HG03575 (cell line): ENCODE results near the gene UHRF1.
"Not testable (repeated sequence)": the region's sequence is repeated elsewhere in the genome, so short reads cannot be mapped to it uniquely, and the experiment has no call there.

Experiments
- ATAC-seq: cut with Tn5 transposase; IDR thresholded peaks from one replicate; pipeline ENCODE4 v1.9.1; 2021; ENCODE audit not compliant: unreplicated experiment, insufficient number of reproducible peaks, low FRiP score; ENCODE audit errors: extremely low read depth

Gene UHRF1

GRCh38 chr19:4909156-4909896 is at the start of gene UHRF1:
UHRF1 (plus strand) TSS chr19:4909501; CDS start chr19:4910886, 1,385 bp downstream.
- no peak for ATAC-seq

DNA sequence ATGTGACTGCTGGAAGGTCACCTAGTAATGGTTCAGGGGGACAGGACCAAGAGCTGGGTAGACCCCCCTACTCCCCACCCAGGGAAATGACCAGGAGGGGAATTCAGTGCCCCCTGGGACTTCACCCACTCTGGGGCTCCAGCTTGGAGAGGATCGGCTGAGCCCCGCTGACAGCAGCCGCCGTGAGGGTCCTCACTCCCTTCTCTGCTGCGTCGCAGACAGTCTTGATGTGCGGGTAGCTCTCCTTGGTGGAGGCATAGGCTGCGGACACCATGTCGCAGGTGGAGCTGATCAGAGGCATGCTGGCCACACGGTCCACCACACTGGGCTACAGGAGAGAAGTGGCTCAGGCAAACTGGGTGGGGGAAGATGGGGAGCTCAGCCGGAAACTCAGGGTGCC is 49.6 kb upstream of the UHRF1 start:
- no peak for ATAC-seq

- no peak for ATAC-seq
These were observed 48.2 kb upstream of the UHRF1 start for GRCh38 chr19:4861147-4861546.

DNA sequence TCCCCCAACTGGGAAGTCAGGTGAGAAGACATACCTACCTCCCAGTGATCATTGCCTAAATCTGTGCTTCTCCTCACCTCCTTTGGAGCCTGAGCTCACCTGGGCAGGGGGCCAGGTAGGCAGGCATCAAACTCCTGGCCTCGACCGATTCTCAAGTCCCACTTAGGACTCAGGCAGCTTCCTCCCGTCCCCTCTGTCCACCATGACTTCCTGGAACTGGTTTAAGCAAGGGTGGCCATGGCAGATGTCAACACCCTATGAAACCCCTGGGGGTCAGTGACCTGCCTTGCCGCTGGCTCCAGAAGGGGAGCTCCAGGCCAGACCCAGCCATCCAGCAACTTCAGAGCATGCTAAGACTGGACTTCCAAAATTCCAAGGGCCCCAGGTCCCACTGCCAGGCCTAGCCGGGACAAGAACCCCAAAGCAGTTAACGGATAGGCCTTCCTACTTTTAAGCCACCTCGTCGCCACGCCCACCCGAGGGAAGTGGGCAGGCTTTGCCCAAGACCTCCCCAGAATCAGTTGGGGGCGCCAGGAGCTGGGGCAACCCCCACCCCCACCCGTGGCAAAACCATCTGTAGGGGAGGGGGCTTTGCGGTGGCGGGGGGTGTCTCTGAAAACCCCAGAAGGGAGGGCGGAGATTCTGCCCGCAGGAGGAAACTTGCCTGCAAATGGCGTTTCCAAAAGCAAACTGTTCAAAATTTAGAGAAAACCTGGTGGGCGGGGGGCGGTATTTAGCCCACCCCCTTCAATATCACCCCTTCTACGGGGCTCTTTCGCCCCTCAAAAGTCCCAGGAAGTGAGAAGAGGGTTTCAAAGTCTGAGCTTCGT is 42.5 kb upstream of the UHRF1 start:
- no peak for ATAC-seq

DNA sequence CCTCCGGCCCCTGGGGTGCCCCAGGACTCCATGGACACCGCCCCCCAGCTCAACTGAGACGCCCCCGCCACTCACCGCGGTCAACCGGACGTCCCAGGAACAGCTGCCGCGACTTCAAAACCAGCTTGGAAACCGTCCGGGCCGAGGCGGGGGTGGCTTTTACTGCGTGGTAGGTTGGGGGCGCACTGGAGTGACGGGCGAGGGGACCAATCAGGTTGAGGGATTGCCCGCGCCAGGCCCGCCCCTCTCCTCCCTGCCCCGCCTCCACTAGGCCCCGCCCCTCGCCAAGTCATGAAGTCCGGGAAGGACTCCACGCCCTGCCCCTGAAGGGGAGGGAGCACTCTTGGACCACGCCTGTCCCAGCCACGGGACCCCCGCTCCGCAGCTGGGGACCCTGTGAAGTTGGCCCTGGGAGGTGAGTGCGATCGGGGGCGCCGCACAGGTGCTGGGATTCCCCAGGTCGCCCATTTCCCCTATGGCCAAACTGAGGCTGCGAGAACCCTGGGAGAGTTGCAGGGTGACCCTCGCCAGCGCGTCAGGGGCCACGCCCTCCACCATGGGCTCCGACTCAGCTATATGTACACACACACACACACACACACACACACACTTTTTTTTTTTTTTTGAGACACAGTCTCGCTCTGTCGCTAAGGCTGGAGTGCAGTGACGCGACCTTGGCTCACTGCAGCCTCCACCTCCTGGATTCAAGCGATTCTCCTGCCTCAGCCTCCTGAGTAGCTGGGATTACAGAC is 41.6 kb upstream of the UHRF1 start, which contains the start of gene PLIN3:
Gene PLIN3, minus strand, starts transcription at position 134 of the 752 bp plus-strand sequence. CDS start 6,273 bp downstream, outside the sequence.
- no peak for ATAC-seq

- no peak for ATAC-seq
These were observed 40.9 kb upstream of the UHRF1 start for GRCh38 chr19:4868286-4868834.

DNA sequence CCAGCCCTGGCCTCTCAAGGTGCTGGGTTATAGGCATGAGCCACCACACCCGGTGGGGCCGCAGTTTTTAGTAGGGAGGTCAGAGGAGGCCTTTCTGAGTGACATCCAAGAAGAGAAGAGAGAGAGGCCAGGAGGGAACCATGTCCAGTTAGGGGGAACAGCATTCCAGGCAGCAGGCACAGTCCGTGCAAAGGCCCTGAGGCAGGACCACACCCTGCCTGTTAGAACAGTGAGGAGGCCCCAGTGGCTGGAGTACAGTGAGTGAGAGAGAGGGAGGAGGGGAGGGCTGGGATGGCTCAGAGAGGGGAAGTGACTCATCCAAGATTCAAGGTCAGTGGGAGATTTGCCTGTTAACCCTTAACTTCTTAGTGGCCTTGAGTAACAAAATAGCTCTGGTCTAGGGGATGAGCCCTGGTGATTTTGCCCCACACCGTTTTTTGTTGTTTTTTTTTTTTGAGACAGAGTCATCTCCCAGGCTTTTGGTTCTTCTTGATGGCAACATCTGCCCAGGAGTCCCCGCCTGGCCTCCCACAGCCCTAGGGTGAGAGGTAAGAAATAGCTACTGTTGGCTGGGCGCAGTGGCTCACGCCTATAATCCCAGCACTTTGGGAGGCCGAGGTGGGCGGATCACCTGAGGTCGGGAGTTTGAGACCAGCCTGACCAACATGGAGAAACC is 39.1 kb upstream of the UHRF1 start:
- no peak for ATAC-seq

- ATAC-seq = no peak
These were observed 37.6 kb upstream of the UHRF1 start for GRCh38 chr19:4871711-4872110.

GRCh38 chr19:4873930-4874329 is 35.4 kb upstream of the UHRF1 start:
- ATAC-seq = no peak

- ATAC-seq = no peak
These were observed 31.4 kb upstream of the UHRF1 start for GRCh38 chr19:4877753-4878490.

DNA sequence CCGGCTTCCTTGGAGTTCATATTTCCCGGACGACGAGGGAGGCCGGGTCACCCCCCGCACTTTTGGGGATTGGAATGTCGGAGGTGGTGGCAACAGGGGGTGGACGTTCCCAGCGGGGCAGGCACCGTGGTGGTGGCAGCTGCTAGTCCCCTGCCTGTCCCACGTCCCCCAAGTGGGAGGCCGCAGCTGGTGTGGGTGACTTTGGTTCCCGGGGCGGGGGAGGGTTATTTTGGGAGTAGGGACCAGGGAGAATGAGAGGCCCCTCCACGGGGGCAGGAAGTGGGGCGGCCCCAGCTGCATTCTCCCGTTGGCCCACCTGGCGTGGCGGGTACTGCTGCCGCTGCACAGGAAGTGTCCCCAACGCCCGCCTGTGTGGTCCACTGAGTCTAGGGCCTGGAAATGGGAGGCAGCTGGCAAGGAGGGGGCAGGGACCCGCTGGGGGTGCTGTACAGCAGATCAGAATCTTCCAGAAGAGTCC is 30.8 kb upstream of the UHRF1 start:
- no peak for ATAC-seq

- ATAC-seq = no peak
These were observed 30.3 kb upstream of the UHRF1 start for GRCh38 chr19:4879041-4879440.

DNA sequence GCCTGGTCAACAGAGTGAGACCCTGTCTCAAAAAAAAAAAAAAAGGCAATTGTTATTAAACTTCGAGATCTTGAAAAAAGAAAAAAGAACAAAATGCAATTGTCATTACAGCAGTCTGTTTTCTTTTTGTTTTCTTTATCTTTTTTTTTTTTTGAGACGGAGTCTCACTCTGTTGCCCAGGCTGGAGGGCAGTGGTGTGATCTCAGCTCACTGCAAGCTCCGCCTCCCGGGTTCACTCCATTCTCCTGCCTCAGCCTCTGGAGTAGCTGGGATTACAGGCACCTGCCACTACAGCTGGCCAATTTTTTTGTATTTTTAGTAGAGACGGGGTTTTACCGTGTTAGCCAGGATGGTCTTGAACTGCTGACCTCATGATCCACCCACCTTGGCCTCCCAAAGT is 26.4 kb upstream of the UHRF1 start:
- not testable (repeated sequence) for ATAC-seq

GRCh38 chr19:4884993-4885392 is 24.3 kb upstream of the UHRF1 start:
- ATAC-seq = not testable (repeated sequence)

GRCh38 chr19:4887803-4888202 is 21.5 kb upstream of the UHRF1 start:
- ATAC-seq = not testable (repeated sequence)

GRCh38 chr19:4889034-4889815 is 20.1 kb upstream of the UHRF1 start:
- no peak for ATAC-seq

DNA sequence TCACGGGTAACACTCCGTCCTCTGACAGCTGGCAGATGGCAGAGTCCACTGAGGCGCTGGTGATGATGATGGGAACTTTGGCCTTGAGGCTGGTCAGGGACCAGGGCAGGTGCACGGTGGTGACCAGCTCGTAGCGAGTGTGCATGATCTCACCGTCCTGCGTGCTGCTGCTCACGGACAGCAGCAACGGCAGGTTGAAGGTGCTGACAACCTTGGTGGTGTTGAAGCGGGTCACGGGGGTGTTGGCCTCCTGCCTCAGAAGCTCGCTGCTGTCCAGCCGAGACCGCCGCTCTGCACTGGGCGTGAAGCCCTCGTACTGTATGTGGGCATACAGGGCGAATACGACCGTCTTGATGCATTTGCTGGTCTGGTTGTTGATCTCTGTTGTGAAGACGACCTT is 18.2 kb upstream of the UHRF1 start:
- ATAC-seq = no peak
